ENCODE data around the gene SLC6A3.

SLC6A3 gene

DNA sequence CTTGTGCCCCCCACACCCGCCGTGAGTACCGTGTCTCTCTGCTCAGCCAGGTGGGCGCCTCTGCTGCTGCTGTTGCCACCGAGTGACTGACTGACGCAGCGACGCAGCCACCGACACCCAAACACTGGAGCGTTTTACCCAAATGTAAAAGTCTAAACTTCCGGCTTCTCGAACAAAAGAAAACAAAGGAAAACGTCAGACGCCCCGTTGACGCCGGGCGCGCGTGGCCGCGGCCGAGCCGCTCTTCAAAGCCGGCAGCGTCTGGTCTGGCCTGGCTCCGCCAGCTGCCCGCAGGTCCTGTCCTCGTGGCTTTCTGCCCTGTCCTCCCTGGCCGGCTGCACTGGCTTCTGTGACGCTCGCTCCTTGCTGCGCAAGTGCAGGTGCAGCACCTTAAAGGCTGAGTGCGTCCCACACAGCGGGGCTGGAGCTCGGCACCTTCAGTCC, 58.9 kb downstream of the SLC6A3 start:
- peaks cover 0 to 2% of the 10 kb centered on the region in 2 donors for H3K9me3 Mint-ChIP-seq
- DNase-seq (peak; percentile 46), ATAC-seq (replicated peaks) (peak; percentile 70 to 73)
- H3K27me3 Mint-ChIP-seq: peaks cover 14 to 18% of the 10 kb centered on the region in 2 donors
- H3K36me3 Mint-ChIP-seq: no peaks in the 10 kb centered on the region
- H3K4me3 Mint-ChIP-seq: peak overlapping the region; percentile 93 to 94
- H3K27ac Mint-ChIP-seq: peak overlapping the region; percentile 96
- H3K4me1 Mint-ChIP-seq: peaks cover 21 to 22% of the 10 kb centered on the region in 2 donors

DNA sequence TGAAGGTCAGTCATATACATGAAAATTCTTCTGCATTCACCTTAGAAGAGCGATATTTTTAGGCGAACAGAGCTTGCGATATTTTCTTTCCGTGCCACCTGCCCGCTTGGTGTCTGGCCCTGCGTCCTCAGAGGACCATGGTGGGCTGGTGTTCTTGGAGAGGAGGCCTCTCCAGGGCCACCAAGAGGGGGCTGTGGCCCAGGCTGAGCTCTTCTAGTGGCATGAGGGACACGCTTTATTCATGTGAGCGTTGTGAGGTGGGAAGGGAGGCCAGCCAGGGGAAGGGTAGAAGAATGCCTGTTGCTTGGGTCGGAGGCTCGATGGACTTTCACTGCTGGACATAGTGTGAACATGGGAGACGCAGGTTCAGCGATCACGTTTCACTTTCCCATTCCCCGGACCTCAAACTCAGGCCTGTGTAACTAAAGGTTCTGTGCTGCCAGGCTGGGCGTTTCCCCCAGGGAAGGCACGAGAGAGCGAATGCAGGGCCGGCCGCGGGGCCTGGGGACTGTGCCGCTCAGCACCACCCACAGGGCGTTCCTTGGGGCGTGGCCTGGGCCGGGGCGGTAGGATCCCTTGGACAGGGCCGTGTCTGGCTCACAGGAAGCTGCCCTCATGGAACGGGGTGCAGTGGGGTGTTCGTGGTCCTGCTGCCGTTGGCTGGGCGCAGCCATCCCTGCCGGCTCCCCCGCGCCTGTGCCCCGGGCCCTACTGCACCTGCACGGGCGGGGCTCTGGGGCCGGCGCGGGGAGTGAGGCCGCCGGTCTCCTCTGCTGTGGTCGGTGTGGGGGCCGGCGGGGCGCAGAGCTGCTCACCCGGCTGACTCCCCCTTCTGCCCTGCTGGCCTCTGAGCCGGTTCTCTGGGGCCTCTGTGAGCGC, 59.6 kb downstream of the SLC6A3 start:
- H3K36me3 Mint-ChIP-seq: no peaks in the 10 kb centered on the region
- peaks cover 22 to 24% of the 10 kb centered on the region in 2 donors for H3K4me1 Mint-ChIP-seq
- ATAC-seq (replicated peaks) (peak; percentile 95 to 96), DNase-seq (peak; percentile 82)
- peak overlapping the region; percentile 93 to 94 for H3K4me3 Mint-ChIP-seq
- H3K27ac Mint-ChIP-seq: peak overlapping the region; percentile 96
- H3K9me3 Mint-ChIP-seq: peaks cover 0 to 2% of the 10 kb centered on the region in 2 donors
- H3K27me3 Mint-ChIP-seq: peaks cover 15 to 18% of the 10 kb centered on the region in 2 donors

DNA sequence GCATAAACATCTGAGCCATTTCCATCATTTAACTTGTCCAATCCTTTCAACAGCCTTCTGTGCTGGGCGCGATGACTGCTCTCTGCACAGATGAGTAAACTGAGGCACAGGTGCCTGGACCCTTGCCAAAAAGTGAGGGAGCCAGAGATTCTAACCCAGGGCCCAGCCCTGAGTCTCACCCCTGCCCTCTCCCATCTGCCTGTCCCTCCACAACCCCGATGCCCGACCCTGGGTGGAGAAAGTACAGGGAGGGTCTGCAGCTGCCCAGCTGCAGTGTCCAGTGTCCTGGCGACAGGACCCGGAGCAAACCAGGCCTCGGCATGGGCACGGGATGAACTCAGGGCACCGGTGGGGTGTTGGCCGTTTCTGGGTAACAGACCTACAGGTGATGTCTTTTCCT, 60.7 kb downstream of the SLC6A3 start:
- Mint-ChIP-seq H3K27me3 (peaks cover 13 to 15% of the 10 kb centered on the region in 2 donors), H3K9me3 (peaks cover 0 to 2% of the 10 kb centered on the region in 2 donors), H3K36me3 (no peaks in the 10 kb centered on the region), H3K4me3 (no peak overlapping the region), H3K4me1 (peaks cover 26 to 30% of the 10 kb centered on the region in 2 donors), H3K27ac (no peak overlapping the region)
- ATAC-seq (replicated peaks): no peak
- DNase-seq: no peak

DNA sequence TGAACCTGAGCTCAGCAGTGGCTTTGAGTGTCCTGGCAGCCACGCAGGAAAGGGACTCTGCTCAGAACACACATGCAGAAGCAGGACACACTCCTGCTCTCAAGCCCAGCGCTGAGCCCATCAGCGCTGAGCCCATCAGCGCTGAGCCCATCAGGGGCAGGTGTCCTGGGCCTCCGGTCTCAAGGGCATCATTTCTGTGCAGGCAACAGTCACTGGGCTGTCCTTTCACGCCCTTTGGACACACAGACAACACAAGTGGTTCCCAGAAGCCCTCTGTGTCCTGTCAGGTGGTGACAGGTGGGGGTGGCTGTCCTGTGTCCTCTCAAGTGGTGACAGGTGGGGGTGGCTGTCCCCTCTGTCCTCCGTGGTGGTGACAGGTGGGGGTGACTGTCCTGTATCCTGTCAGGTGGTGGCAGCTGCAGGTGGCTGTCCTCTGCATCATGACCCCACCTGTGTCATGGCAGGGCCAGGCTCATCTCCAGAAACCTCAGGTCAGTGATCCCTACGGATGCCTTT, 61.3 kb downstream of the SLC6A3 start:
- Mint-ChIP-seq H3K27ac (no peak overlapping the region), H3K4me3 (no peak overlapping the region), H3K36me3 (no peaks in the 10 kb centered on the region), H3K9me3 (peaks cover 0 to 2% of the 10 kb centered on the region in 2 donors), H3K27me3 (peaks cover 10 to 15% of the 10 kb centered on the region in 2 donors), H3K4me1 (peaks cover 26 to 30% of the 10 kb centered on the region in 2 donors)
- DNase-seq (no peak), ATAC-seq (replicated peaks) (no peak)

DNA sequence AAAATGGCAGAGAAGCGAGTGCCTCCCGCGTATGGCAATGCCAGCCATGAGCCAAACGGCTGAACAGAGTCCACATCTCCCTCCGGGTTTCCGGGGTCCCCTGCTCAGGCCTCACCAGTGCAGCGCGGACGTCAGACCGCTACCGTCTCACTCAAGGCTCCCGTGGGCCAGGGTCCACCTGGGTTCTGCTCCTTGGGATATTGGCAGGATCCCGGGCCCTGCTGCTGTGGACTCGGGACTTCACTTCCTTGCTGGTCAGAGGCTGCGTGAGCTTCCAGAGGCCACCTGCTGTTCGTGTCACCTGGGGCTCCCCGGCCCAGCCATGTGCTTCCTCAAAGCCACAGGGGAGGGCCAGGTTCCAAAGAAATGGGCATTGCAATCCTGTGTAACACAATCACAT, 61.9 kb downstream of the SLC6A3 start:
- no peak overlapping the region for H3K27ac Mint-ChIP-seq
- no peaks in the 10 kb centered on the region for H3K36me3 Mint-ChIP-seq
- H3K4me3 Mint-ChIP-seq: peak overlapping the region in 1 of 2 donors; percentile 8
- ATAC-seq (replicated peaks) (no peak), DNase-seq (no peak)
- H3K27me3 Mint-ChIP-seq: peaks cover 4 to 10% of the 10 kb centered on the region in 2 donors
- H3K4me1 Mint-ChIP-seq: peaks cover 25 to 30% of the 10 kb centered on the region in 2 donors
- no peaks in the 10 kb centered on the region for H3K9me3 Mint-ChIP-seq

DNA sequence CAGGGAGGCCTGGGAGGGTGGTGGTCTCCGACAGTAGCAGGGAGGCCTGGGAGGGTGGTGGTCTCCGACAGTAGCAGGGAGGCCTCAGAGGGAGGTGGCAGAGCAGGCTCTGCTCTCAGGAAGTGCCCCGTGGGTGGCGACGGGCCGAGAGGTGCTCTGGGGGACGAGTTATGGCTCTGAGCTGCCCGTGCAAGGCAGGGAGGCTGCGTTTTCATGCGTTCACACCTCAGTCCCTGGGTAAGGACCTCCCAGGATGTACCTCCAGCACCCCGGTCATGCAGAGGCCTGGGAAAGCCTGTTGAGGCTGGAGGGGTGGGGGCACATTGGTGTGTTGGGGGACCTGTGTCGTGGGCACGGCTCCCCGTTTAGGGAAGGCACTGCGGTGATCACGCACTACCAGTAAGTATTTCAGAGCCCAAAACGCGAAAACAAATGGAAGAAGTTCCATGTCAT, 63.0 kb downstream of the SLC6A3 start:
- H3K9me3 Mint-ChIP-seq: no peaks in the 10 kb centered on the region
- no peak overlapping the region for H3K4me3 Mint-ChIP-seq
- ATAC-seq (replicated peaks) (no peak), DNase-seq (no peak)
- no peaks in the 10 kb centered on the region for H3K36me3 Mint-ChIP-seq
- H3K27ac Mint-ChIP-seq: no peak overlapping the region
- peaks cover 22 to 26% of the 10 kb centered on the region in 2 donors for H3K4me1 Mint-ChIP-seq
- peaks cover 0 to 7% of the 10 kb centered on the region in 2 donors for H3K27me3 Mint-ChIP-seq

DNA sequence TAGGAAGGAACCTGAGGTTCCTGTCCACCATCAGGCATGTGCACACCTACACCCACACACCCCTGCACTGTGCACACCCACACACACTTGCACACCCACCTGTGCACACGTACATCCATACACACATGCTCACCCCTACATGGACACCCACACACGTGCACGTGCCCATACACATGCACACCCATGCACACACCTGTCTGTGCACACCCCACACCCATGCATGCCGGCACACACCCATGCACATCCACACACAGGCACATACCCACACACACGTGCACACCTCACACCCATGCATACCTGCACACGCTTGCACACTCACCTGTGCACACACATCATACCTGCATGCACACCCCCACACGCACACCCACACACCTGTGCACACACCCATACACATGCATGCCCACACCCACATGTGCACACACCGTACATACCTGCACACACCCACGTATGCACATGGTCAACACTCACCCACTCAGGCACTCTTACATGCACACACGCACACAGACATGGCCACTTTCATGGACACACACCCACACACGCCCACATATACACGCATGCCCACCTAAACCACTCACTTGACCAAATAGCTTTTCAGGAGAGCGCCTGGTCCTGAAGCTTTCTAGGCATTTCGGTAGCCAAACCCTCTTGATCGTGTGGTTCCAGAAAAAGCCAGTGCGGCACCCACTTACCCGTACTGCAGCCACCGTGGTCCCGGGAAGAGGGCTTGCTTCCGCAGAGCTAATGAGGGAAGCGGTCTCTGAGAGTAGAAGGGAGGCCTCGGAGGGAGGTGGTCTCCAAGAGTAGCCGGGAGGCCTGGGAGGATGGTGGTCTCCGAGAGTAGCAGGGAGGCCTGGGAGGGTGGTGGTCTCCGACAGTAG, 63.6 kb downstream of the SLC6A3 start:
- peak overlapping the region; percentile 20 to 48 for H3K4me3 Mint-ChIP-seq
- no peaks in the 10 kb centered on the region for H3K9me3 Mint-ChIP-seq
- no peak for ATAC-seq (replicated peaks)
- peaks cover 17 to 19% of the 10 kb centered on the region in 2 donors for H3K4me1 Mint-ChIP-seq
- peaks cover 0 to 7% of the 10 kb centered on the region in 2 donors for H3K27me3 Mint-ChIP-seq
- no peaks in the 10 kb centered on the region for H3K36me3 Mint-ChIP-seq
- H3K27ac Mint-ChIP-seq: peak overlapping the region; percentile 39
- DNase-seq: no peak

DNA sequence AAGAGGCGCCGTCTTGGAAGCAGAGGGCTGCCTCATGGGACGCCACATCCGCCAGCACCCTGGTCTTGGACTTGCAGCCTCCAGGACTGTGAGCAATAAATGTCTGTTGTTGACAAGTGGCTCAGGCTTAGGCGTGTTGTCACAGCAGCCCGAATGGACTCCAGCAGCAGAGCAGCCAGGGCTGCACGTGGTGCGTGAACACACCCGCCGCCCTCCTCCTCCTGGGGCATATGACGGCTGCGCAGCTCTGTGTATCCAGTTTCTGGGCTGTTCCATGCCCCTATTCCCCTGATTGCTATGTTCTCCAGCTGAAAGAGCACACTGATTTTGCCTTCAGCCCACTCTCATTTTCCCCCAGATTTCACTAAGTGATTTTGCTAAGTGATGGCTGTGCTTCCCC, 64.3 kb downstream of the SLC6A3 start:
- DNase-seq: no peak

DNA sequence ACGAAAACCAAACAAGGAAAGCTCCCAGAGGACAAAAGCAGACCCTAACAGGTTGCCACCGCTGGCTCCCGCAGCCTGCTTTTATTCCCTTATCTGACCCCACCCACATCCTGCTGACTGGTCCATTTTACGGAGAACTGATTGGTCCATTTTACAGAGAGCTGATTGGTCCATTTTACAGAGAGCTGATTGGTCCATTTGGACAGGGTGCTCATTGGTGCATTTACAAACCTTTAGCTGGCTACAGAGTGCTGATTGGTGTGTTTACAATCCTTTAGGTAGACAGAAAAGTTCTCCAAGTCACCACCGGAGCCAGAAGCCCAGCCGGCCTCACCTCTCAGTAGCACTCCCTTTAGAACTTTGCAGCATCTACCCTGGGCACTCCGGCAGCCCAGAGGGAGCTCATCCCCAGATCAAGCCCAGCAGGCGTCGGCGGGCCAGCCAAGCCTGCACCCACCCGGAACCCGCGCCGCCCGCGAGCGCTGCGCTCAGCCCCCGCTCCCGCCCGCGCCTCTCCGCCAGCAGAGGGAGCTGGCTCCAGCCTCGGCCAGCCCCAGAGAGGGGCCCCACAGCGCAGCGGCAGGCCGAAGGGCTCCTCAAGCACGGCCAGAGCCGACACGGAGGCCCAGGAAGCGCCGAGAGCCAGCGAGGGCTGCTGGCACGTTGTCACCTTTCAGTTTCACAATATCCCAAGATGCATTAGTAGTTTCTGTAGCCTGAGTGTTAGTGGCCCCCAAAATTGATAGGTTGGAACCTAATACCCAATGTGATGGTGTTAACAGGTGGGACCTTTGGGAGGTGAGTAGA, 65.0 kb downstream of the SLC6A3 start:
- peak overlapping the region; percentile 75 to 80 for H3K4me3 Mint-ChIP-seq
- peaks cover 14 to 20% of the 10 kb centered on the region in 2 donors for H3K4me1 Mint-ChIP-seq
- H3K27ac Mint-ChIP-seq: peak overlapping the region; percentile 51
- ATAC-seq (replicated peaks) (peak; percentile 94), DNase-seq (peak; percentile 53)
- peaks cover 0 to 7% of the 10 kb centered on the region in 2 donors for H3K27me3 Mint-ChIP-seq
- no peaks in the 10 kb centered on the region for H3K36me3 Mint-ChIP-seq
- no peaks in the 10 kb centered on the region for H3K9me3 Mint-ChIP-seq

More for the DNA sequence above, 64.3 kb downstream of the SLC6A3 start:
- Mint-ChIP-seq H3K4me1 (peaks cover 16 to 21% of the 10 kb centered on the region in 2 donors), H3K9me3 (no peaks in the 10 kb centered on the region), H3K27ac (no peak overlapping the region), H3K36me3 (no peaks in the 10 kb centered on the region), H3K27me3 (peaks cover 0 to 7% of the 10 kb centered on the region in 2 donors), H3K4me3 (peak overlapping the region in 1 of 2 donors; percentile 48)
- no peak for ATAC-seq (replicated peaks)

DNA sequence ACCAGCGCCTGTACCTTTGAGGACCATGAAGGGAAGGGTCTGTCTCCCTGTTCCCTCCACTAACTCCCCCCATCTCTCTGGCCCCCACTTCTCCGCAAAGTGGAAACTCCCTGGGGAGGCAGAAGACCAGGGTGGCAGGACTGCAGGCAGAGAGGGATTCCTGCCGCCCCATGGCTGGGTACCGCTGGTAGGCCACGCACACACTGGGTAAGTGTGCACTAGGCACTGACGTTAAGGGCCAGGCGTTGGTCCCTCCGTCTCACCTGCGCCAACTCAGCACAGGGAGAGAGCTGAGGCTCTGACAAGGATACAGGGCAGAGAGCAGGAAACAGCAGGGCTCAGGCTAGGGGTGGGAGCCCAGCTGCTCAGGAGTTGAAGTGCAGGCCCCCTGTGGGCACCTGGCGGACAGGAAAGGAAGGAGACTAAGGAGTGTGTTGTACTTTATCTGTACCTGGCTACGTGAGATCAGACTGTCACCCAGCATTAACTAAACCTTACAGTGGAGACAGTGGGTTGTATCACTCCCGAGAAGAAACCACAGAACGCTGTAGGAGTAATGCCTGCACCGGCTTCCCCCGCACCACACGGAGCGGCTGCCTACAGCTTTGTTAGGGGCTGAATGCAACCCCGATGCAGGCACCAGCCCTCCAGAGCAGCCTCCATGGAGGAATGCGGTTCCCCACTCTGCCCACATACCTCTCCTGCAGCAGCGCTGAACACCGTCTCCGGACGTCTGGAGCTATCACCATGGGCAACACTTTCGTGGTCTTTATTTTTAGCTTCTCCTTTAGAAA, 66.2 kb downstream of the SLC6A3 start:
- DNase-seq: no peak
- peaks cover 16 to 24% of the 10 kb centered on the region in 2 donors for H3K4me1 Mint-ChIP-seq
- peaks cover 0 to 7% of the 10 kb centered on the region in 2 donors for H3K27me3 Mint-ChIP-seq
- no peak overlapping the region for H3K27ac Mint-ChIP-seq
- H3K36me3 Mint-ChIP-seq: no peaks in the 10 kb centered on the region
- ATAC-seq (replicated peaks): no peak
- H3K4me3 Mint-ChIP-seq: no peak overlapping the region
- no peaks in the 10 kb centered on the region for H3K9me3 Mint-ChIP-seq

DNA sequence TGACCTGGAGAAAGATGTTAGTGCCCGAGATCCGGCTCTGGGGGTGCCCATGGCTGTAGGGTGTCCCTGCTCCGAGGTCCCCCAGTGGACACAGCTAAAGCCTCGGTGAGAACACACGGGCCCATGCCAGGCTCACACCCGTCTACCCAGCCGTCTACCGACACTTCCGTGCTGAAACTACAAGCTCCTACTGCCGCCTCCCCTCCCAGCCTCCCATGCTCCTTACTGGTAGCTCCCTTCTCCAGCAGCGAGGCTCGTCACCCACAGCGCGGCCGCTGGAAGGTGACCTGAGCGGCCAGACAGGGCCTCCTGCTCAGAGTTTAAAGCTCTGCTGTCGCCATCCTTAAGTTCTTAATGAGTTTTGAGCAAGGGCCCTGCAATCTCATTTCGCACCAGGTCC, 67.1 kb downstream of the SLC6A3 start:
- Mint-ChIP-seq H3K27ac (no peak overlapping the region), H3K9me3 (no peaks in the 10 kb centered on the region), H3K27me3 (peaks cover 0 to 7% of the 10 kb centered on the region in 2 donors), H3K36me3 (peaks cover 0 to 1% of the 10 kb centered on the region in 2 donors), H3K4me1 (peaks cover 19 to 33% of the 10 kb centered on the region in 2 donors), H3K4me3 (no peak overlapping the region)
- DNase-seq: no peak
- no peak for ATAC-seq (replicated peaks)

DNA sequence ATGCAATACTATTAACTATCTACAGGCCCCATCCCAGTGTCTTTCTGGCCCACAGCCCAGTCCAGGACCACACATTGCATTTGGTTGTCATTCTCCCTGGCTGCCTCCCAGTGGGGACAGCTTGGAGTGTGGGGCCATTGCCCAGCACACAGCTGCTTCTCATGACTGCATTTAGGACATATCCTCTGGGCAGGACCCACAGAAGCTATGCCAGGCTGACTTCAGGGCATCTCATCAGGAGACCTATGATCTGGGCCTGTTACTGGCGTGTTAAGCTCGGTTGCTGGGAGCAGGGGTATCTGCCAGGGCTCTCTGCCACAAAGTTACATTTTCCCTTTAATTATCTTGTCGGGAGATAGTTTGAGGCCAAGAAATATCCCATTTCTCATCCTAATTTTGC, 68.3 kb downstream of the SLC6A3 start:
- Mint-ChIP-seq H3K36me3 (peaks cover 0 to 1% of the 10 kb centered on the region in 2 donors), H3K9me3 (no peaks in the 10 kb centered on the region), H3K4me1 (peaks cover 27 to 44% of the 10 kb centered on the region in 2 donors), H3K27ac (no peak overlapping the region), H3K27me3 (peaks cover 0 to 7% of the 10 kb centered on the region in 2 donors), H3K4me3 (no peak overlapping the region)
- DNase-seq (no peak), ATAC-seq (replicated peaks) (no peak)

Data from stimulated activated naive B cell treated with anti-CD40 and anti-IgM and Interleukin-4, amounts not matched to agents 10 μg/mL and 1 μg/mL and 100 μg/mL, for 72 hours (primary cell).